ENCODE results near the gene KCNN2.

KCNN2 gene

GRCh38 chr5:114361724-114362196, at the start of gene KCNN2:
KCNN2 (plus strand) TSS chr5:114362070; CDS start chr5:114362140, 70 bp downstream.
- DNase-seq, result peak; percentile 70

GRCh38 chr5:114312658-114313057, 49.2 kb upstream of the KCNN2 start:
- DNase-seq, result no peak

GRCh38 chr5:114314061-114314460, 47.8 kb upstream of the KCNN2 start:
- no peak for DNase-seq

- no peak for DNase-seq
These were observed 45.7 kb upstream of the KCNN2 start for GRCh38 chr5:114316167-114316566.

- DNase-seq, result no peak
These were observed 44.1 kb upstream of the KCNN2 start for GRCh38 chr5:114317751-114318150.

GRCh38 chr5:114319236-114319635, 42.6 kb upstream of the KCNN2 start:
- no peak for DNase-seq

- no peak for DNase-seq
These were observed 42.0 kb upstream of the KCNN2 start for GRCh38 chr5:114319821-114320220.

- DNase-seq, result no peak
These were observed 37.6 kb upstream of the KCNN2 start for GRCh38 chr5:114324282-114324681.

- no peak for DNase-seq
These were observed 36.3 kb upstream of the KCNN2 start for GRCh38 chr5:114325541-114325940.

GRCh38 chr5:114327474-114327873, 34.4 kb upstream of the KCNN2 start:
- no peak for DNase-seq

- DNase-seq, result no peak
These were observed 33.9 kb upstream of the KCNN2 start for GRCh38 chr5:114327987-114328386.

GRCh38 chr5:114330916-114331531, 30.8 kb upstream of the KCNN2 start:
- DNase-seq, result no peak

- DNase-seq, result no peak
These were observed 29.4 kb upstream of the KCNN2 start for GRCh38 chr5:114332493-114332892.

GRCh38 chr5:114332925-114333324, 28.9 kb upstream of the KCNN2 start:
- DNase-seq, result no peak

- DNase-seq, result no peak
These were observed 26.5 kb upstream of the KCNN2 start for GRCh38 chr5:114335391-114335790.

GRCh38 chr5:114339108-114339507, 22.8 kb upstream of the KCNN2 start:
- no peak for DNase-seq

- DNase-seq, result no peak
These were observed 15.7 kb upstream of the KCNN2 start for GRCh38 chr5:114346181-114346580.

GRCh38 chr5:114355086-114355830, 6.6 kb upstream of the KCNN2 start:
- DNase-seq, result no peak

- no peak for DNase-seq
These were observed 3.5 kb upstream of the KCNN2 start for GRCh38 chr5:114358329-114358728.

GRCh38 chr5:114360357-114360756, 1.5 kb upstream of the KCNN2 start:
- no peak for DNase-seq

- no peak for DNase-seq
These were observed 800 bp upstream of the KCNN2 start for GRCh38 chr5:114360816-114361723.

GRCh38 chr5:114362197-114362976, 517 bp downstream of the KCNN2 start:
- peak; percentile 39 for DNase-seq
